Lung microvascular endothelial cell (primary cell): ENCODE data around the gene ALG12. TPM values are rescaled to one million over a fixed set of nuclear protein-coding genes. Genes with fewer than 3 reads are reported as not detected.
A peak's percentile ranks its signal among the peaks of the same experiment; 100 is the strongest.

Source experiments
- DNase-seq, 2 donors: peaks; one replicate each; pipeline versions ENCODE4 v3.0.0 to v3.0.0-alpha.2; 2010; ENCODE audit warnings: low read depth in 2 of 2
- total RNA-seq: library from RNA; depleted of rRNA; stranded (reverse); fragments of >200 nt; gene quantifications from 2 replicates; pipeline ENCODE4 v1.2.1, GENCODE V29; 2014

Gene ALG12
- 9.4 and 13.5 TPM in 2 replicates for total RNA-seq

GRCh38 chr22:49917974-49918910 is at the start of gene ALG12, which contains the start of gene CRELD2:
TSS of gene ALG12 (minus strand) at chr22:49918438. CDS start at chr22:49913765, 4,673 bp downstream.
TSS of gene CRELD2 (plus strand) at chr22:49918634. CDS start at chr22:49918770, 136 bp downstream.
- DNase-seq = peak; percentile 98 to 99

- peak in 1 of 2 donors; percentile 43 for DNase-seq
Measured at GRCh38 chr22:49967706-49968208, 49.5 kb upstream of the ALG12 start.

GRCh38 chr22:49966774-49967705 is 48.8 kb upstream of the ALG12 start:
- peak; percentile 27 to 57 for DNase-seq

GRCh38 chr22:49966041-49966773 is 48.0 kb upstream of the ALG12 start:
- peak in 1 of 2 donors; percentile 20 for DNase-seq

- DNase-seq = no peak
Measured at GRCh38 chr22:49965091-49966040, 47.1 kb upstream of the ALG12 start.

- DNase-seq = no peak
Measured at GRCh38 chr22:49964136-49965090, 46.2 kb upstream of the ALG12 start.

- peak in 1 of 2 donors; percentile 31 for DNase-seq
Measured at GRCh38 chr22:49963647-49964026, 45.4 kb upstream of the ALG12 start.

GRCh38 chr22:49962751-49963646 is 44.8 kb upstream of the ALG12 start:
- peak in 1 of 2 donors; percentile 49 for DNase-seq

GRCh38 chr22:49962012-49962750 is 43.9 kb upstream of the ALG12 start:
- peak; percentile 97 for DNase-seq

GRCh38 chr22:49961601-49962011 is 43.4 kb upstream of the ALG12 start:
- DNase-seq = peak in 1 of 2 donors; percentile 52

GRCh38 chr22:49961005-49961600 is 42.9 kb upstream of the ALG12 start:
- DNase-seq = peak; percentile 66 to 71

GRCh38 chr22:49960159-49961004 is 42.1 kb upstream of the ALG12 start, which contains the start of gene PIM3:
TSS of gene PIM3 (plus strand) at chr22:49960772. CDS start at chr22:49960948, 176 bp downstream.
- DNase-seq = peak; percentile 97 to 99

GRCh38 chr22:49959782-49960158 is 41.5 kb upstream of the ALG12 start:
- DNase-seq = peak in 1 of 2 donors; percentile 21

GRCh38 chr22:49958931-49959781 is 40.9 kb upstream of the ALG12 start:
- DNase-seq = no peak
